Retinal pigment epithelial cell (primary cell): ENCODE measurements around the gene TRIM26.

Experiments
- DNase-seq: peaks from one replicate; pipeline ENCODE4 v3.0.0-alpha.2; 2010; ENCODE audit warnings: low read depth
- H3K4me3 ChIP-seq: 2 replicates; pipeline ENCODE4 v1.5.1; 2011; ENCODE audit warnings: mild to moderate bottlenecking, low read length, control low read depth, moderate library complexity
- CTCF ChIP-seq: conservative IDR thresholded peaks from 2 replicates; pipeline ENCODE4 v1.5.1; 2011; ENCODE audit warnings: low read depth, low read length, control low read depth, inconsistent platforms

Gene TRIM26

DNA sequence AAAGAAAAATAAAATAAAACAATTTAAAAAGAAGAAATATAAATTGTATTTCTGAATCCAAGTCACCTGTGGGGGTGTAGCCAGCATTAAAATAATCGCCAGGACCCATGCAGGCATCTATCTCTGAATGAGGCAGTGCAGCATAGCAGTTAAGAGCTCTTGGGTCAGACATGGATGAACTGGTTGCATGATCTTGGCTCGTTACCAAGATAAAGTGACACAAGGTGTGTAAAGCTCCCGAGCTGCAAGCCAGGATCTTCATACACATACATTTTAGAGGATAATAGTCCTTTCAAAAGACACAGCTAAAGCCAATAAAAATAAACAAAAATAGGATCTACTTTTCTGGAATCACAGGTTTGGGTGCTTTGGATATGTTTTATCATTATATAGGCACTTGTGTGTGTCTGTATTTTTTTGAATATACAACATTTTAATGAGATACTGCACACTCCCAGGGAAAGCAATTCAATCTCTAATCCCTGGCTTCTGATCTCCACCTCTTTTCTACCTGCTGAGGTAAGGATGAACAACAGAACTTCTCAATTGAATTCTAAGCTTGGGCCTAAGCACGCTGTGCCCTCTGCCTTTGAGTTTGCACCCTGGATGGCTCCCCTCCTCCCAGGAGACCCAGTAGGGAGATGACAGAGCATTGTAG, 61.1 kb downstream of the TRIM26 start:
- TF ChIP-seq CTCF = no peak

DNA sequence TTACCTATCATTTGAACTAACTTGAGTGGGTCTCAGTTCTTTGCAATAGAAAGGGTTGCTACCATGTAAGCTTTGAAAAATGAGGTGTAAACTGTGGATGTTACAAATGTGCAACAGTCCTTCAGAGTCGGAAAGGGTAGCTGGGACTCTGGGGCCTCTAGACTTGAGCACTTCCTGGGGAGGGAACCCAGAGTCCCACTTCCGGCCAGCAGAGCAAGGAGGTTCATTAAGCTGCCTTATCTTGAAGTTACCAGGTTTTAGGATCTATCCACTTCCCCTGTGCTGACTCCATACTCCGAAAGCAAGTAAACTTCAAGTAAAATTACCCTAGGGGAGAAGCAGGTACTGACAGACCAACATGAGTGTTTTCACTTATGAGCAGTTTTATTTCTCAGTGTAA, 61.6 kb downstream of the TRIM26 start:
- no peak overlapping the region for H3K4me3 ChIP-seq
- no peak for TF ChIP-seq CTCF
- no peak for DNase-seq

More for the DNA sequence above, 61.1 kb downstream of the TRIM26 start:
- no peak for DNase-seq
- H3K4me3 ChIP-seq = no peak overlapping the region

GRCh38 chr6:30150671-30151395, 62.4 kb downstream of the TRIM26 start:
- DNase-seq = no peak
- no peak overlapping the region for H3K4me3 ChIP-seq
- TF ChIP-seq CTCF = no peak

DNA sequence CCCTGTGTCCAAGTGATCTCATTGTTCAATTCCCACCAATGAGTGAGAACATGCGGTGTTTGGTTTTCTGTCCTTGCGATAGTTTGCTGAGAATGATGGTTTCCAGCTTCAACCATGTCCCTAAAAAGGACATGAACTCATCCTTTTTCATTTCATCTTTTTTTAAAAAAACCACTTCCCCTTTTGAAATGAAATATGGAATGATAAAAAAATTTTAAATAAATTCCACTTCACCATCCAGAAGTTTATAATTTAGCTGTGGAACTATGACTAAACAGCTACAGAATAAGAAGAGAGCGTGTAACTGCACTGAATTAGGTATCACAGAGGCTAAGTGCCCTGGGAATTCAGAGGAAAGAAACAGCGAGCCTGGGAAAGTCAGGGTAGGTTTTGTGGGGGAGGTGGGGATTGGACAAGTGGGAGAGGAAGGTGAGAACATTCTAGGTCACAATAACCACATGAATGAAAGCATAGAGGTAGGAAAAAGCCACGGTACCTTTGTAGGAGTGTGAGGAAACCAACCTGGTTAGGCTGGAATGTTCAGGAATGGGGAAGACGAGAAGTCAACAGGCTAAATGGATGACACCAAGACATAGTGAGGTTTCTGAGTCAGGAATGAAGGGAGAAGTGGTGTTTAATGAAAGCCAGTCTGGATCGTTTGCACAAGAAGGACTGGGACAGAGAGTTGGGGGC, 63.2 kb downstream of the TRIM26 start:
- TF ChIP-seq CTCF = no peak
- DNase-seq = no peak
- no peak overlapping the region for H3K4me3 ChIP-seq

DNA sequence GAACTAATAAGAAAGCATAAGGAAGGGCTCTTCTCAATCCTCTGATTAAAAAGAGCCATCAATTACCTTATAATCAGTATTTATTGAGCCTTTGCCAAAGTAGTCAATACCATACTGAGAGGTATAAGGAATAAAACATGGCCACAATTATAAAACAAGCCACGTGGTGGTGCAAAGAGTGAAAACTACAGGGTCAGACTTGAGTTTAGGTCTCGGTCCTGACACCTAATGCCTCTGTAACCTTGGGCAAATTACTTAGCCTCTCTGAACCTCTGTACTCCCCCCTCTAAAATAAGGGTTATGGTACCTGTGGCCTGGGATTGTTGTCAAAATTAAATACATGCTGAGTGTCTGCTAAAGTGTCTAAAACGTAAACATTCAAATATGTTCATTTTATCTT, 64.0 kb downstream of the TRIM26 start:
- no peak for TF ChIP-seq CTCF
- no peak for DNase-seq
- no peak overlapping the region for H3K4me3 ChIP-seq

- DNase-seq = no peak
- no peak overlapping the region for H3K4me3 ChIP-seq
- TF ChIP-seq CTCF = no peak
Measured at GRCh38 chr6:30147096-30147495, 66.1 kb downstream of the TRIM26 start.
